Sigmoid colon (tissue), 4 donors: Measurements from ENCODE around the gene GART.

Source experiments
- CTCF ChIP-seq, 4 experiments: fragments of 450-650 bp in 3 of 4; fragments of 200-600 bp in 1 of 4; IDR thresholded peaks; one replicate each; pipeline ENCODE4 v1.5.1; 2016 to 2019; ENCODE audit warnings: antibody characterized with exemption in 4 of 4, mild to moderate bottlenecking in 3 of 4, moderate library complexity in 2 of 4
- EP300 ChIP-seq, 4 donors: sonication (generic); formaldehyde crosslinking; IDR thresholded peaks; one replicate each; pipeline ENCODE4 v1.6.1; 2017; ENCODE audit warnings: antibody characterized with exemption in 4 of 4
- POLR2A ChIP-seq, 2 donors: fragments of 450-650 bp; IDR thresholded peaks; one replicate each; pipeline ENCODE4 v1.6.1; 2016; ENCODE audit warnings: antibody characterized with exemption in 2 of 2, mild to moderate bottlenecking in 2 of 2, moderate library complexity in 2 of 2
- POLR2AphosphoS5 ChIP-seq, 4 donors: sonication (generic); formaldehyde crosslinking; IDR thresholded peaks; one replicate each; pipeline ENCODE4 v1.6.1; 2017; ENCODE audit warnings: antibody characterized with exemption in 4 of 4

GRCh38 chr21:33480481-33481103 lies 61.3 kb downstream of the GART start:
- TF ChIP-seq CTCF (IDR thresholded peaks at IDR 0.05) (no peak), POLR2A (IDR thresholded peaks at IDR 0.05) (no peak), POLR2AphosphoS5 (IDR thresholded peaks at IDR 0.05) (no peak), EP300 (IDR thresholded peaks at IDR 0.05) (no peak)
